Keratinocyte (primary cell): ENCODE data around the gene FAM110A. TPM values are rescaled to one million over a fixed set of nuclear protein-coding genes. Genes with fewer than 3 reads are reported as not detected.

Source experiments
- DNase-seq: peaks from one replicate; pipeline ENCODE4 v3.0.0-alpha.2; 2011; ENCODE audit warnings: low read depth, missing footprints, low spot score
- FAIRE-seq: peaks from 2 replicates; lab custom pipeline; 2011; peaks lifted over from hg19 to GRCh38; lab: Jason Lieb, UNC
- H2AFZ ChIP-seq: 2 replicates; pipeline ENCODE4 v1.6.0; 2012; ENCODE audit warnings: low read length, control low read depth, inconsistent platforms; ENCODE audit not compliant: control insufficient read depth
- H3K27ac ChIP-seq: 2 replicates; pipeline ENCODE4 v1.5.1; 2011; ENCODE audit warnings: low read length; ENCODE audit not compliant: control insufficient read depth, insufficient read depth
- H3K27me3 ChIP-seq: 3 replicates; pipeline ENCODE4 v1.6.0; 2011; ENCODE audit warnings: low read length; ENCODE audit not compliant: control insufficient read depth, insufficient read depth; ENCODE audit errors: extremely low read depth
- H3K36me3 ChIP-seq, 2 experiments: 2 replicates in 1 of 2; 3 replicates in 1 of 2; pipeline ENCODE4 v1.5.1; 2011; ENCODE audit warnings: low read length in 2 of 2, mild to moderate bottlenecking in 1 of 2; ENCODE audit not compliant: control insufficient read depth in 2 of 2, insufficient read depth in 2 of 2; ENCODE audit errors: extremely low read depth in 1 of 2
- H3K4me1 ChIP-seq: 3 replicates; pipeline ENCODE4 v1.5.1; 2011; ENCODE audit warnings: low read length; ENCODE audit not compliant: control insufficient read depth, insufficient read depth; ENCODE audit errors: extremely low read depth
- H3K4me2 ChIP-seq: 3 replicates; pipeline ENCODE4 v1.6.0; 2011; ENCODE audit warnings: low read depth, low read length; ENCODE audit not compliant: control insufficient read depth, insufficient read depth; ENCODE audit errors: extremely low read depth
- H3K4me3 ChIP-seq, 3 experiments: fragments of 200-600 bp in 1 of 3; sonication (generic) in 1 of 3; 2 replicates in 2 of 3; 3 replicates in 1 of 3; pipeline ENCODE4 v1.5.1; 2011 to 2016; ENCODE audit warnings: low read length in 3 of 3, mild to moderate bottlenecking in 3 of 3, control low read depth in 2 of 3, inconsistent platforms in 1 of 3, low read depth in 1 of 3, mixed read lengths in 1 of 3, mixed run types in 1 of 3, moderate library complexity in 1 of 3; ENCODE audit not compliant: control insufficient read depth in 2 of 3, insufficient read depth in 2 of 3; ENCODE audit errors: extremely low read depth in 1 of 3
- H3K79me2 ChIP-seq: 2 replicates; pipeline ENCODE4 v1.6.0; 2012; ENCODE audit warnings: low read length; ENCODE audit not compliant: control insufficient read depth, insufficient read depth
- H3K9ac ChIP-seq: 3 replicates; pipeline ENCODE4 v1.6.0; 2011; ENCODE audit warnings: low read length; ENCODE audit not compliant: control insufficient read depth, insufficient read depth; ENCODE audit errors: extremely low read depth
- H3K9me1 ChIP-seq: 3 replicates; pipeline ENCODE4 v1.6.0; 2011; ENCODE audit warnings: low read length; ENCODE audit not compliant: control insufficient read depth, insufficient read depth; ENCODE audit errors: extremely low read depth
- H3K9me3 ChIP-seq: 2 replicates; pipeline ENCODE4 v1.5.1; 2012; ENCODE audit warnings: low read depth, low read length; ENCODE audit not compliant: control insufficient read depth
- H4K20me1 ChIP-seq: 3 replicates; pipeline ENCODE4 v1.6.0; 2011; ENCODE audit warnings: low read length; ENCODE audit not compliant: control insufficient read depth, insufficient read depth; ENCODE audit errors: extremely low read depth
- CTCF ChIP-seq, 3 experiments: IDR thresholded peaks in 1 of 3; conservative IDR thresholded peaks in 1 of 3; optimal IDR thresholded peaks in 1 of 3; 2 replicates in 2 of 3; 3 replicates in 1 of 3; pipeline versions ENCODE3 to v1.5.1; 2011; ENCODE audit warnings: low read length in 3 of 3, mild to moderate bottlenecking in 3 of 3, moderate library complexity in 2 of 3, control low read depth in 1 of 3, inconsistent platforms in 1 of 3; ENCODE audit not compliant: insufficient read depth in 2 of 3; ENCODE audit errors: extremely low read depth in 1 of 3
- EZH2 ChIP-seq: IDR thresholded peaks from one replicate; pipeline ENCODE4 v1.6.1; 2012; ENCODE audit warnings: inconsistent platforms, mild to moderate bottlenecking, low read length, moderate library complexity
- dilution Hi-C: fragments of 300-500 bp; cut with MboI; formaldehyde crosslinking; loops from one replicate; pipeline ENCODE4 v1.7.0; 2020; ENCODE audit warnings: low sequenced_read_pairs; ENCODE audit not compliant: extremely low pct_ligation_motif_present
- polyA plus RNA-seq, 5 experiments: library from polyadenylated mRNA; depleted of rRNA in 3 of 5; stranded (reverse) in 3 of 5; stranded (forward) in 1 of 5; unstranded in 1 of 5; fragments of >200 nt; gene quantifications; 1 replicate in 1 of 5; 2 replicates in 3 of 5; 3 replicates in 1 of 5; pipeline versions ENCODE4 v1.2.1 to v1.2.3, GENCODE V29; 2011 to 2012; ENCODE audit warnings: missing spikeins in 2 of 5, low read depth in 1 of 5, low replicate concordance in 1 of 5

FAM110A gene
- polyA plus RNA-seq, 1 donor (not counting 4 experiments of a cell fraction or from before 2014, with no cell fraction given) = 12.3 TPM

- no peaks in the 10 kb centered on the region for H3K36me3 ChIP-seq
- H3K27ac ChIP-seq = no peak overlapping the region
- no peaks in the 10 kb centered on the region for H4K20me1 ChIP-seq
- no peak overlapping the region for H3K4me3 ChIP-seq
- dilution Hi-C loops = no loop called here
- H3K9me3 ChIP-seq = no peaks in the 10 kb centered on the region
- H3K79me2 ChIP-seq = peaks cover 6% of the 10 kb centered on the region
- no peak for DNase-seq
- H3K4me1 ChIP-seq = peaks cover 10% of the 10 kb centered on the region
- no peak overlapping the region for H3K4me2 ChIP-seq
- no peak for TF ChIP-seq CTCF (optimal IDR thresholded peaks at IDR 0.05 in 1 of 3, IDR thresholded peaks at IDR 0.05 in 1 of 3, conservative IDR thresholded peaks at IDR 0.05 in 1 of 3; ENCODE audit: extremely low read depth in 1 of 3, insufficient read depth in 2 of 3, low read length in 3 of 3)
- H2AFZ ChIP-seq = no peak overlapping the region
- no peaks in the 10 kb centered on the region for H3K9me1 ChIP-seq
- H3K27me3 ChIP-seq = no peaks in the 10 kb centered on the region
- FAIRE-seq = no peak
- H3K9ac ChIP-seq = no peak overlapping the region
Measured at GRCh38 chr20:830011-830521, 3.4 kb upstream of the FAM110A start.

GRCh38 chr20:831251-831650, 2.3 kb upstream of the FAM110A start:
- Histone ChIP-seq H2AFZ (no peak overlapping the region), H3K4me1 (peaks cover 19% of the 10 kb centered on the region), H3K79me2 (peaks cover 12% of the 10 kb centered on the region), H3K9me3 (no peaks in the 10 kb centered on the region), H4K20me1 (no peaks in the 10 kb centered on the region), H3K27ac (no peak overlapping the region), H3K27me3 (no peaks in the 10 kb centered on the region), H3K9ac (no peak overlapping the region), H3K4me2 (no peak overlapping the region), H3K4me3 (no peak overlapping the region), H3K9me1 (peaks cover 3% of the 10 kb centered on the region), H3K36me3 (no peaks in the 10 kb centered on the region)
- TF ChIP-seq EZH2 = no peak
- TF ChIP-seq CTCF (optimal IDR thresholded peaks at IDR 0.05 in 1 of 3, IDR thresholded peaks at IDR 0.05 in 1 of 3, conservative IDR thresholded peaks at IDR 0.05 in 1 of 3; ENCODE audit: extremely low read depth in 1 of 3, insufficient read depth in 2 of 3, low read length in 3 of 3) = no peak
- dilution Hi-C loops = no loop called here
- DNase-seq (no peak), FAIRE-seq (no peak)
